ENCODE results near the gene CREB3L2.

Gene CREB3L2

DNA sequence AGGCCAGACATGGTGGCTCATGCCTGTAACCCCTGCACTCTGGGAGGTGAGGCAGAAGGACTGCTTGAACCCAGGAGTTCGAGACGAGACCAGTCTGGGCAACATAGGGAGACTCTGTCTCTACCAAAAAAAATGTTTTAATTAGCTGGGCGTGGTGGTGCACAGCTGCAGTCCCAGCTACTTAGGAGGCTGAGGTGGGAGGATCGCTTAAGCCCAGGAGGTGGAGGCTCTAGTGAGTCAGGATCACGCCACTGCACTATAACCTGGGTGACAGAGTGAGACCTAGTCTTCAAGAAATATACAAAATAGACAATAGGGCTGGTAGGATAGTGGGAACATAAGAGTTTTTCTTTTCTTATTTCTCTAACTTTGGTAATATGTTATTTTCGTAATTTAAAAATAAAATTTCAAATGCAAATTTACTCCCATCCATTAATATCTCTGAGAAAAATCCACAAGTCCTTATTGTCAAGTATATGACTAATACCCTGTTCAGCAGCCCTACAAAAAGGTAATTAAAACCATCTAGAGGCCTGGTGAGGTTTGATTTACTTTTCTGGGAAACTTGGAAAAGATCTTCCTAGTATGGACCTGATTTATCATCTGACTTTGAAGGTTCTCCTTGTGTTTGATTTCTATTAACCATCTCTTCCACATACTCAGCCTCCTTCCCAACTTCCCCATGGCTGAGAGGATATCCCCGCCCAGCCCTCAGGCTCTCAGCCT, 50.0 kb downstream of the CREB3L2 start:
- DNase-seq (ENCODE audit: low spot score) = no peak

DNA sequence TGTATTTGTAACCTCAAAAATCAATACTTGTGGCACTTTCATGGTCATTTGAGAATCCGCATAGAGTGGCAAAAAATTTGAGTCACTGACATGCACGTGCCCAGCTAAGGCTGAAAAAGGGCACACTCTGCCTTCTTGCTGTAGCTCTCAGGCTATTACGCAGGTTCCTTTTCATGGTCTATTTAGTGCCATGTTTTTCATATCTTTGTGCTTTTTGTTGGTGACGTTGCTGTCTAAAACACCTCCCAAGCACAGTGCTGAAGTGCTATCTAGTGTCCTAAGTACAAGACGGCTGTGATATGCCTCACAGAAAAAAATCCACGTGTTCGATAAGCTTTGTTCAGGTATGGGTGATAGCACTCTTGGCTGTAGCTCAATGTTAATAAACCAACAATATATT, 50.9 kb downstream of the CREB3L2 start:
- no peak for DNase-seq (ENCODE audit: low spot score)

DNA sequence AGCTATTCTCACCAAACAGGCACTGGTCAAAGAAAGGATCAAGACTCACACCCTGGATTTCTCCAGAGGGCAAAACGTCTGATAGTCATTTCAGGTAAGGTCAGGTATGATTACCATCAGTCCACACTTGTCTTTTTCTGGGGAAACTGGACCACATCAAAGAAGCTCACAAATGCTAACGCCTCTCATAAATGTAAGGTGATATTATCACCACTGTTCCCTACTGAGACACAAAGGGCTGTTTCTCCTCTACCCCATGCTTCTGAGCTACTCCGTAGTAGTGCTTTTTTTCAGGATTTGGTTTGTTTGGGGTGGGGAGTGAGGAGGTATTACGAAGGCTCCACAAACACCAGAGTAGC, 51.6 kb downstream of the CREB3L2 start:
- DNase-seq (ENCODE audit: low spot score) = no peak

DNA sequence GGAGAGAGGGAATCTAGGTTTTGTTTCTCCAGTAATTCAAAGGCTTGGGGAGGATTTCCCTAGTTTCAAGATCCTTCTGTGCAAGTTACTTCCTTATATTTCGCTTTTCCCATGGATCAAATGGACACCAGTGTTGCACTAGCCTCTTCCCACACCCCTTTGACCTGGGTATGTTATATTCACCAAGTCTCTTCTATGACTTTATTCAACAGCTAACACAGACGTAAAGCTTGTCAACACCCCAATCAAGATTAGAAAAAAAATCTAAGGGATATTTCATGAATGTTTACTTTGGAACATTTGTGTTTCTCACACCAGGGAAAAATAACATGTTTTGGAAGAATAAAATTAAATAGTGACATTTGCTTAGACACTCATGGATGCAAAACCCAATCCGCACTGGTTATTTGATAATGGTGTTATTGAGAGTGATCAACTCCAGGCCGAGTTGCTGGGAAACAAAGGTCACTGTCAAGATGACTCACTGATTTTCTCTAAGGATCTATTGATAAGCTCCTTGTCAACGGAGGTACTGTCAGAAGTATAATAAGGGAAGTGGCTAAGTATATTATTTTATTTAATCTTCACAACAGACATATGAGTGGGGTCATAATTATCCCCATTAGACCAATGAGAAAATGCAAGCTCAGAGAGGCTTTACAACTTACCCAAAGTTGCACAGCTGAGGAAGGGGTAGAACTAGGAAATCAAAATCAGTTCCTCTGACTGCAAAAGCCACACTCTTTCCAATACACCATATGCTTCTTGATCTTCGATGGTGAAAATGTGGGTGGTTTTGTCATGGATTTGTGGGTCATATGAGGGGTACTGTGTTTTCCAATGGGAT, 52.2 kb downstream of the CREB3L2 start:
- DNase-seq (ENCODE audit: low spot score) = no peak

DNA sequence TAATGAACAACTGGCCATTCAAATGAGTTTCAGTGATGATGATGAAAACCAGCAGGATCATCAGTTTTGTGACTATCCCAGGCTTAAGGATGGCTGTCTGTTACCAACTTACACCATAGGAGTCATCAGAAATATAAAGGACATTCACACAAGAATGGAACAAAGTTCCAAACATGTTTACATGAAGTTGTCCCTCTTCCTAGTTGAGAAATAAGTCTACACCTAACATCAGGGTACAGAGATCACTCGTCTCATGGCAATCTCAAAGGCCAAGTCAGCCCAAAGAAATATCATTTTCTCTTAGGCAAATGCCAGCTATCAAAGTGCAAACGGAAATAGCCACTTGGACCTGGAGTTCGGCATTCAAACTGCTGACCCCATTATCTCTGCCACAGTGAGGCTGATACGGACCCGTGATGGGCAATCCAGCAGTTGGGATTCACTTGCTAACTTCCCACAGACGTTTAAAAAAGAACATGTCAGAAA, 53.0 kb downstream of the CREB3L2 start:
- no peak for DNase-seq (ENCODE audit: low spot score)

DNA sequence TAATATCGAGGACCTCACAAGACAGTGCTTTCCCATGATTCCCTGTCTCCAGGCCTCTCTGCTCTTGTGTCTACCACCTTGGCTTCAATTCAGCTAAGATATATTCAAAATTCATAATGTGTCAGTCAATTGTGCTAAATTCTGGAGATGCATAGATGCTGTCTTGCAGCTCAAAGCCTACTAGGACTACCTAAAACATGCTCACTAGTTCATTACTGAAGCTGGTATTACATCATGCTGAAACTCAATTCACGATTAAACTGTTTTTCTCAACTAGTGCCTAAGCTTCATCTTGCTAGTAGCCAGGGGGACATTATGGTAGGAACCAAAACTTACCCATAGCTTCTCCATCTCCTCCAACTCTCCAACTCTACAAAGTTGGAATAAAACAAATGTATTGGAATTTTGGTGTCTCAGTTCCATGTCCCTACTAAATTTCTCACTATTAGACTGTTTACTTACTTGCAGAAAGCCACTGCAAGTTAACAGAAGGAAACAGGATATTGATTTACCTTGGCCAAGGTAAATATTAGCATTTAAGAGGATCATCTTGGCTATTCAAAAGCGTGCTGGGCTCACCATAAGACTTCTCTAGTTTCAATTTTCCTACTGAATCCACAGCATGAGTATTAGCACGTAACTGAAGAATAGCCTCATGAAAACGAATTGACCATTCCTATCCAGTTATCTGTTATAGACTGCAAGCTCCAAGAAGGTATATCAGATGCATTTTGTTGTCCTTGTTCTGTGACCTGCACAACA, 53.6 kb downstream of the CREB3L2 start:
- DNase-seq (ENCODE audit: low spot score) = no peak

DNA sequence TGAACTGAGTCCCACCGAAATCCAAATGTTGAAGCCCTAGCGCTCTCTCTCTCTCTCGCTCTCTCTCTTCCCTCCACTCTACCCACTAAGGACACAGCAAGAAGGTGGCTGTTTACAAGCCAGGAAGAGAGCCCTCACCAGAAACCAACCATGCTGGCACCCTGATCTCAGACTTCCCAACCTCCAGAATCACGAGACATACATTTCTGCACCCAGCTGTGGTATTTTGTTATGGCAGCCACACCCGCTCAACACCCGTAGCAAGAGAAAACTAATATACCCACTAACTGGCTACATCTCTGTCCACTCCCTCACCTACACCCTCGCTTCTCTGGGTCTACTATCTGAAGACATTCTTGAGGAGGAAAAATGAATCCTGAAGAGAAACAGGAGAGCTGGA, 54.8 kb downstream of the CREB3L2 start:
- no peak for DNase-seq (ENCODE audit: low spot score)

DNA sequence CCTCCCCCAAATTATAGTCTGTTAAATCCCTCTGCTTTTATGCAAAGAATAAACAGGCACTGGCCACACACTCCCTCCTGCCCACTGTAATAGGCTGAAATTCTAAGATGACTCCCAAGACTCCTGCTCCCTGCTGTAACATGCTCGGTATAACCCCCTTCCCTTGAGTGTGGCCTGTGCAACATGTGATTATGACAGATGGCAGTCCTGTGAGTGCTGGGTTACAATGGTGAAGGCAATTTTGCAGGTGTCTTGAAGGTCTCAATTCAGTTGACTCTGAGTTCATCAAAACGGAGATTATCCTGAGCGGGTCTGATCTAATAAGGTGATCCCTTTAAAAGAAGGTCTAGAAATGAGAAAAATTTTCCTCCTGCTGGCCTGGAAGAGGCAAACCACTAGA, 55.9 kb downstream of the CREB3L2 start:
- DNase-seq (ENCODE audit: low spot score) = no peak

DNA sequence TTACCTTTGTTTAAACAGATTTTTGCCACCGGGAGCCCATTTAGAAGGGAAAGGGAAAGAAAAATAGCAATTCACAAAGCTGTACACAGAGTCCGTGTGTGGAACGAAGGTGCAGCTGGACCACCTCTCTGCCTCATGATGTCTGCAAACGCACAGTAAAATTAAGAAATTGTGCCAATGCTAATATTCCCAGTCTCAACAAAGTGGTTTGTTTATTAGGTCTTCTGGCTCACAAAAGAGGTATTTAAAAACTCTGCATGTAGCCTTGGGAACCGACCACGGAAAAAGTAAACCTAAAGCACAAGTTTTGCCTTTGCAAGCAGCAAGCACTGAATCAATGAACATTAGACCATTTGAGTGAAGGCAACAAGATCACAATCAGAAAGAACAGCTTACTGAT, 57.7 kb downstream of the CREB3L2 start:
- DNase-seq (ENCODE audit: low spot score) = no peak

DNA sequence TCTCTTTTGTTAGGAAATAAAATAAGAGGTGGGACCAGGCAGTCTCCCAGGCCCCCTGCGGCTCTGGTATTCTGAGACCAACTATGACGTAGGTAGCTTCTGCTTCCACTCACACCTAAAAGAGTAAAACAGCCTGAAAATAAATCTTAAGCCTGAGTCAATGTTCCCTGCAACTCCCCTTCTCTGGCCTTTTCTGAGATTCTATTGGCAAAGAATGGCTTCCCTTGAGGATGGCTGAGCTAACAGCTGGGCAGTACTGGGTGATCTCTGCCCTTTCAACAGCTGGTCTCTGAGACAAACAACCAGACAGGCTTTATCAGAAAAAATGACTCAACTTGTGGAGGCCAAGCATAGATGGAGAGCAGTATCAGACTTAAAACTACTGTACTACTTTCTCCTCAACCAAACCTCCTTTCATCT, 58.7 kb downstream of the CREB3L2 start:
- no peak for DNase-seq (ENCODE audit: low spot score)

DNA sequence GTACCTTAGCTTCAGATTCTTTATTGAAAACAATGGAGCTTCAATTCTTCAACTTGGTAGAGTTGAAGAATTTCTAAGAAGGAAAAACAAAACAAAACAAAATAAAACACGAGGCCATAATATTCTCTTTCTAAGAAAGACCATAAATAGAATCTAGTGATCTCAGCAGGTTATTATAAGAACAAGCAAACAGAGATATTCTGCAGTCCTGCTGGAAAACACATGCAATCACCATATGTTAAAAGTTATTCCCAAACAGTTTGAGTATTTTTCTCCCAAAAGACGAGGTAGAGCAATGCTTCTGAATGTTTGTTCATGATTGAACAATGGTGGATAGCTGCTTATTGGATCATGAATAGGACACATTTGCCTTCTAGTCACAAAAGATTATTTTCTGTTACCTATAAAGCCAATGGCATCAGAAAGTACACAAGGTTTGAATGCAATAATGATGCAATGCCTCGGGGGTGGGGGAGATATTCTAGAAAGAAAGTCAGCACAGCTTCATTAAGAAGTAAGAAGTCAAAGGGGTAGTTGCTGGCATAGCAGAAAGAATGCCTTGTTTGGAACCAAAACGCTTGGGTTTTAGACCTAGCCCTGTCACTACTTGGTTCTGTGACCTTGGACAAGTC, 59.3 kb downstream of the CREB3L2 start:
- no peak for DNase-seq (ENCODE audit: low spot score)

DNA sequence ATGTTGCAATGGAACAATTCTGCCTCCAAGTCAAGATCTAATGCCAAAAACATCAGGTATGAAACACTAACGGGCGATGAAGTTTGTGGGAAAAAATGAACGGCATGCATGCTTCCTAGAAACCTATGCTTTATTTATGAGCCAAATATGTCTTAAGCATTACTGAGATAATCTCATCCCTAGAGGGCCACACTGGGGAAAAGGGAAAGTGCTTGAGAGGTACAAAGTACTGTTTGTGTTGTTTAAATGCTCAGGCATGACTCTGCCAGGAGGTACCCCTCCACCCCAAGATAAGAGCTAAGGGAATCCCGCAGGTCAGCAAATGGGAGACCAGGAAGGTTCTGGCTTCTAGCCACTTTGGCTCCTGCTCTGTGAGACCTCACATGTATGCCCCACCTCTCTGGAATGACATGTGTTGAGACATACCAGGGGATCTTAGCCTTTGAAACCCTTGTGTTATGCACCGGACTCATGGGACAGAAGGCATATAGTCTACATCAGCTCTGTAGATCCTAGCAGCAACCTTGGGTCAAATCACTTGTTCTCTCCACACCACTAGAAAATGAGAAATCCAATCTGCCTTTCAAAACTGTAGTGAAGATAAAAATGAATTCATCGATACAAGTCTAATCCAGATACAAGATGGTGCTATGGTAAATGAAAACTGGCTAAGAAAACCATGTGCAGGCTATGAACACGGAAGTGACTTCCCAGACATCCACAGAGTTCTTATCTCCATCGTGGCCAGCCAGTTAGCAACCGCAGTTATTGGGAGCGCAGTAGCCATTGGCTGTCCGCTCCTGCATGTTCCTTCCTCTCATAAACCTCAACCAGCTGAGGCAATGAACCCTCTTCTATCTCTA, 61.0 kb downstream of the CREB3L2 start:
- no peak for DNase-seq (ENCODE audit: low spot score)

DNA sequence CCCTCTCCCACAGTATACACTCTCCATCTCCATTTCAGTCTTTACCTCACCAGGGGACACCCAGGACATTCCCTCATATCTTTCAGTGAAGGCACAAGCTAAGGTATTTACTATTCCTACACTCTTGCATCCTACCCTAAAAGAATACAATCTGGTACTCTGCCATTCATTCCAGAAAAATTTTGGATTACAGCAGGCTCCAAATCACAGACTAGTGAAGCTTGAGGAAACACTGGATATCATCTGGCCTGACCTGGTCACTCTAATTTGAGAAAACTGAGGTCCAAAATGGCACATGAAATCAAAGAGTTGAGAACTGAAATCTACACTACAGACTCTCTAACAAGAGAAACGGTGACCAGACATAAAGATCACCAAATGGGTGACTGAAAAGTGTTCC, 61.7 kb downstream of the CREB3L2 start:
- no peak for DNase-seq (ENCODE audit: low spot score)

DNA sequence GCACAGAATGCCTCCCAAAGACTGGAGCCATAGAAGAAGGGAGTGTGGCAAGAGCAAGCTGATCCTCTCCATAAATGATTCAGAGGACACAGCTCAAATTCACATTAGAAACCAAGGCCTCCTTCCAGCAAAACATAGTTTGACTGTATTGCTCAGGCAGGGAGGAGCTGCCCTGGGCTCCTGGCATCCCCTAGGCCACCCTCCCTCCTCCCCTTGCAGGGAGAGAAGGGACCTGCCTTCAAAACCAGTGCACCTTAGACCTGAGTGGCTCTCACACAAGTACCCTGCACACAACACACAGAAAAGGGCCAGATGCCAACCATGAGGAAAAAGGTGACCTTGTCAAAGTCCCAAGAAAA, 64.7 kb downstream of the CREB3L2 start:
- DNase-seq (ENCODE audit: low spot score) = no peak

DNA sequence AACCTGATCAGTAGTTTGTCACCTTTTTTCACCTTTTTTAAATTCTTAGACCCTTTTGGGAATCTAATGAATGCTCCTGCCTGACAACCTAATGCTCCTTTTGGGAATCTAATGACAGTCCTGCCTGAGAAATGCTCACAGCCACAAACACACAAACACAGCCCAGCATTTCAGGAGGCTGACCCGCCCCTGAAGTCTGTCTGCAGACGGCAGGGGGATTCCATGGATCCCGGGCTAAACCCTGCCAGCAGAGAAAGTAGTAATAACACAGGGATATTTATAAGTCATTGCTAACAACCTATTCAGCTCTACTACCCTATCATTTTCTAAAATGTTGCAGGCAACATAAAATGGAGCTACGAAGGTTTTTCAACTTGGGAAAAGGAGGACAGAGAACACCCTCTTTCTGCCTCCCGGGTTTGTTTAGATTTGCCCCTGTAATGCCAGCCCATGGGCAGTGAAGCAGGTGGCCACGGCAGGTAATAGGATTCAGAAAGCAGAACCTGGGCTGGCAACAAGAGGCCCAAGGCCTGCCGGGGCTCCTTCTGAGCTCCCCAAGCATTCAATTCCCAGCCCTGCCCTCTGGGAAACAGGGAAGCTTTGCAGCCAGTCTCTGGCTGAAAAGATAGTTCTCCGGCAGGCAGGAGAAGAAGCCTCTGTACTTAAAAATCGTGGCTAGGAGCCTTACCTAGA, 65.2 kb downstream of the CREB3L2 start:
- DNase-seq (ENCODE audit: low spot score) = no peak

DNA sequence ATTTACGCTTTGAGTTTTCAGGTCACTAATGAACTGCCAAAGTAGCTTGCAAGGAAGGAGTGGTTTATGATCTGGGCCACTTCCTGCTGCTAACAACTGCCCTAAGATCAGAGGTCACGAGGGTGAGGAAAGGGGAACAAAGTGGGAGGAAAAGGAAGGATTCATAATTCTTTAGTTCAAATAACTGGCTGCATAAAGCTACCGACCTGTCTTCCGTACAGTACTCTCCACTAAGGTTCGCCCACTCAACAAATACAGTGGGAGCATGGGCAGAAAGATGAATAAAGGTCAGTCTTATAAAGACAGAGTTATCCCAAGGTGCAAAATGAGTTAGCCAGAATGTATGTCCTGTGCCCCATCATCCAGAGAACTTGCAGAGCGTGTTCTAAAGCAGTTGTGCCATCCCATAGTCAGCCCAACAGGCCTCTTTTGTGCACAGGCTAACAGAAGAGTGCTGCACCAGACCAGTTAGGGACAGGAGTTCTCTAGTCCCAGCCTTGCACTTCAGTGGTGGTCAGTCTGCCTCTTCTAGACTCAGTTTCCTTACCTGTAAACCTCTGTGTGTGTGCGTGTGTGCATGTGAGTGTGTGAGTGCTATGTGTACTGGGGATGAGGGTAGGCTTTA, 65.9 kb downstream of the CREB3L2 start:
- DNase-seq (ENCODE audit: low spot score) = no peak

DNA sequence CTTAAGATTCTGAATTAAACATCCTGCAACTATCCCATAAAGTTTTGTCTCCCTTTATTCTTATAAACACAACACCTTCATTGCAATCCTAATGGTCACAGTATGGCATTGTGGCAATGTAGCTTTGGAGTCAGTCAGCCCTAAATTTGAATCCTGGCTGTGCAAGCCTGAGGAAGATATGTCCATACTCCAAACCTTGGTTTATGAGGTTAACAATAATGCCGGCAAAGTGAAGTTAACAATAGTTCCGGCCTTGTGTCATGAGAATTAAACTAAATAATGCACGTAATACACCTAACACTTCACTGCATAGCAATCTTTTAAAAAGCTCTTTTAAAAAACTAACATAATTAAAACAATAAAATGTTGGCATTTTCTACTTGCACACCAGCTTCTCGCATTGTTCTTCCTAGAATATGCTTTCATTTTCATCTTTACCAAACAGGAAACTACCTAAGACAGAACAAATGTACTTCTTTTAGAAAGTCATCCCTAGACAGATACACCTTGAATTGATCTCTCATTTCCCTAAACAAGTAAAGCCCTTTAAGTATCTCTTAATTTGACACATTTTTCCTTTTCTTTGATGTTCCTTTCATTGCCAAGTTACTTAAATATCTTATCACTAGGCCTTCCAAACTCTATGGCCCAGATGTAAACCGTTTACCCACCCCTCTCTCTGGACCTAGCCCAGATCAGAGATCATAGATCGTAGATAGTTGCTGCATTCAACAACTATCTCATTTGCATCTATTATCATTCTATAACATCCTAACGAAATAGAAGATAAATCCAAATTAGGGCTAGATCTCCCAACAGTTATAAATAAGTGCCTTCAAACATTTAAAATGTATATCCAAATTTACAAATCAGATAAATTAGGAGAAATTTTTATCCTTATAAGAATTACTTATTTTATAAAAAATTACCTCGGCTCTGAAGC, 66.7 kb downstream of the CREB3L2 start:
- DNase-seq (ENCODE audit: low spot score) = no peak

DNA sequence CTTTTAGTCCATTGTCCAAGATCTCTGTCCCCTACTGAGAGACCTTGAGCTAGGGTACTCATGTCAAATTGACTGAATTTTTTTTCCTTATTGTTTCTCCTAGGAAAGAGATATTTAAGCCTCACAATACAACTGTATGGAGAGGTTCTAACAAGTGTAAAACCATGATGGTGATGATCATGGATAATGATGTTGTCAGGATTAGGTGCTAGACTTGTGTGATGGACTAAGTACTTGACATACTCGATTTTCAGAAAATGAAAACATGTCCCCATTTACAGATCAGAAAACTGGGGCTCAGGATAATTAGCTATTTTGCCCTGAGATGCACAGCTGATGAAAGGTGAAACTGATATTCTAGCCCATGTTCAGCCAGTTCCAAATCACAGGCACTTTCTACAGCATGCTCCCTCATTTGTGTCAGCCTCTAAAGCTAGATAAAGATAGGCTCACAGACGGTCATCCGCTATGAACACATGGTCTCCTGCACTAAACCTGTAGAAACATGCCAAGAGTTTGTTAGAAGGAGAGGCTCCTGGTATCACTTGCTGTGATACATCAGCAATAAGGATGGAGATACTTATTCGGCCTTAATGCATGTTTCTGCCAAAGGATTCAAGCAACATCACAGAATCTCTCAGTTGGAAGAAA, 67.6 kb downstream of the CREB3L2 start:
- DNase-seq (ENCODE audit: low spot score) = no peak

Data from iPS-NIHi11 (cell line).